ENCODE results near the gene SBK1.
"Not testable (repeated sequence)": the region's sequence is repeated elsewhere in the genome, so short reads cannot be mapped to it uniquely, and the experiment has no call there.

Gene SBK1

DNA sequence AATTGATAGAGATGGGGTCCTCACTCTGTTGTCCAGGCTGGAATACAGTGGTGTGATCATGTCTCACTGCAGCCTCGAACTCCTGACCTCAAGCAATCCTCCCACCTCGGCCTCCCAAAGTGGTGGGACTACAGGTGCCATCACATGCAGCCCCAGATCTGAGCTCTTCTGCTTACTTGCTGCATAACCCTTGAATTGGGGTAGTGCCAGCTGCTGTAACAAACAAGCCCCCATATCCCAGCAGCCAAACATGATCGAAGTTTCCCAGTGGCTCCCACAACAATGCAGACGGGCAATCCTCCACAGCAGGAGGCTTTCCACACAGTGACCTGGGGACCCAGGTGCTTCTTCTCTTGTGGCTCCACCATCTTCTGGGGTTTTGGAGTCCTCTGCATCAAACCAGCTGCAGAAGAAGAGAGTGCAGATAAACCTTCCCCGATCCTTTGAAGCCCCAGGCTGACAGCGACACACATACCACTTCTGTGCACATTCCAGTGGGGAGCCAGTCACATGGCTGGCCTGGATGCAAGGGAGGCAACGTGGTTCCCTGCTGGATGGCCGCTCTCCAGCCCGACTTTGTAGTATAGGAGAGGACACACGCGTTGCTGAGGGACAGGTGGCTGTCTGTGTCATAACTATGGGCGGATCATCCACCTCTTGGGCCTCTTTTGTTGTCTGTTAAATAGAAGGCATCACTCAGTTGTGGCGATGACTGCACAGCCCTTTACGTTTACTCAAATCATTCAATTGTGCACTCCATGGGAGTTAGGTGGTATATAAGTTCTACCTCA, 16.7 kb downstream of the SBK1 start:
- DNase-seq (ENCODE audit: low spot score), result no peak

GRCh38 chr16:28309811-28310311, 17.5 kb downstream of the SBK1 start:
- DNase-seq (ENCODE audit: low spot score), result no peak

GRCh38 chr16:28310796-28311195, 18.5 kb downstream of the SBK1 start:
- no peak for DNase-seq (ENCODE audit: low spot score)

DNA sequence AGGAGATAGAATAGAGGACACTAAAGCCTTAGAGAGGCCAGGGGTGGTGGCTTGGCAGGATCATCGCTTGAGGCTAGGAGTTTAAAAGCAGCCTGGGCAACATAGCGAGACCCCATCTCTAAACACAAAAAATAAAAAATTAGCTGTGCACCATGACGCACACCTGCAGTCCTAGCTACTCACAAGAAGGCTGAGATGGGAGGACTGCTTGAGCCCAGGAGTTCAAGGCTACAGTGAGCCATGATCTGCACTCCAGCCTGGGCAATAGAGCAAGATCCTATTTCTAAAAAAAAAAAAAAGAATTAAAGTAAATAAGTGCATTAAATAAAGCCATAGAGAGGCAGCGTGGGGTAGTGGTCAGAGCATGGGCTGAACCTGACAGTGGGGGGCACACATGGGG, 19.1 kb downstream of the SBK1 start:
- no peak for DNase-seq (ENCODE audit: low spot score)

DNA sequence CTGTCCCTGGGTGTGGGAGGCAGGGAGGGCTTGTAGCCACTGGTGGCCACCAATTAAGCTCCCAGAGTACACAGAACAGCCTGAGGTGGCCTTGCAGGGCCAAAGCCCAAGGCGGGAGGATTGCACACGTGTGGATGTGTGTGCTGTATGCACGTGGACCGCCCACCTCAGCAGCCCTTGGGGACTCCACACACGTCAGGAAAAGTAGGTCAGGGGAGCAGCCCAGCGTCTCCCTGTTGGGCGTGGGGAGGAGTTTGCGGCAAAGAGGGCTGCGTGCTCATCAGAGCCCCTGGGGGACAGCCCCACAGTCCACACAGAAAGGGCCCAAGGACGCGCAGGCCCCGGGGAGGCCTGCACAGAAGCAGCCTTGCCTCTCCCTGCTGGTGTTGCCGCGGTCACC, 19.6 kb downstream of the SBK1 start:
- no peak for DNase-seq (ENCODE audit: low spot score)

DNA sequence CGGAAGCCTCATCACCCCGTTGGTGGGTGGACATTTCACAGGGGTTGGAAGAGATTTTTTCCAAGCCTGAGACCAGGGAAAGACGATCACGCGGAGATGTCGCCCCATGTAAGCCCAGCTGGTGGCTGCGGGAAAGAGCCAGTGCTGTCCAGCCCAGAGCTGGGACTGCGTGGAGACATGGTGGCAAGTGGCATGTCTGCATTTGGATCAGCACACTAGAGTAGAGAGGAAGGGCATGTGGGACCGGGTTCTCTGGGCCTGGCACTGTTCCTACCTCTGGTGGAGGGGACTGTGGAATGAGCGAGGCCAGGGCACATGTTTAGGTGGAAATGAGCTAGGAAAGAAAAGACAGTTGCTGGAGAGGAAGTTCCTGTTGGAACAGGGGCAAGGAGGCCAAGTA, 20.0 kb downstream of the SBK1 start:
- no peak for DNase-seq (ENCODE audit: low spot score)

GRCh38 chr16:28313587-28313986, 21.3 kb downstream of the SBK1 start:
- DNase-seq (ENCODE audit: low spot score), result no peak

DNA sequence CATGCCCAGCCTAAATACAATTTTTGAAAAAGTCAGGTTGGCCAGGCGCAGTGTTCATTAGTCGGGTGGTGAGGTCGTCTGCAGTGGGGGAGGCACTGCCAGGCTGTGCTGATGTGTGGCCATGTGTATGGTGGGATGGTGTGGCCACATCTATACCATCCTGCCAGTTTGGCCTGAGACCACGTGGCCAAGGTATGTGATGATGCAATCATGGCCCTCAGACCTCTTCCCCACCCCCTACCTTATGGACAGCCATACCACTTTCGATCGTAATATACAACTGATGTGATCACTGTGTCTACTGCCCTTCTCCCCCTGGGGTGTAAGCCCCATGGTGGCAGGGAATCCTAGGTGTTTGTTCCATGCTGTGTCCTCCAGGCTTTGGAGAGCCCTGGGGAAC, 23.7 kb downstream of the SBK1 start:
- no peak for DNase-seq (ENCODE audit: low spot score)

DNA sequence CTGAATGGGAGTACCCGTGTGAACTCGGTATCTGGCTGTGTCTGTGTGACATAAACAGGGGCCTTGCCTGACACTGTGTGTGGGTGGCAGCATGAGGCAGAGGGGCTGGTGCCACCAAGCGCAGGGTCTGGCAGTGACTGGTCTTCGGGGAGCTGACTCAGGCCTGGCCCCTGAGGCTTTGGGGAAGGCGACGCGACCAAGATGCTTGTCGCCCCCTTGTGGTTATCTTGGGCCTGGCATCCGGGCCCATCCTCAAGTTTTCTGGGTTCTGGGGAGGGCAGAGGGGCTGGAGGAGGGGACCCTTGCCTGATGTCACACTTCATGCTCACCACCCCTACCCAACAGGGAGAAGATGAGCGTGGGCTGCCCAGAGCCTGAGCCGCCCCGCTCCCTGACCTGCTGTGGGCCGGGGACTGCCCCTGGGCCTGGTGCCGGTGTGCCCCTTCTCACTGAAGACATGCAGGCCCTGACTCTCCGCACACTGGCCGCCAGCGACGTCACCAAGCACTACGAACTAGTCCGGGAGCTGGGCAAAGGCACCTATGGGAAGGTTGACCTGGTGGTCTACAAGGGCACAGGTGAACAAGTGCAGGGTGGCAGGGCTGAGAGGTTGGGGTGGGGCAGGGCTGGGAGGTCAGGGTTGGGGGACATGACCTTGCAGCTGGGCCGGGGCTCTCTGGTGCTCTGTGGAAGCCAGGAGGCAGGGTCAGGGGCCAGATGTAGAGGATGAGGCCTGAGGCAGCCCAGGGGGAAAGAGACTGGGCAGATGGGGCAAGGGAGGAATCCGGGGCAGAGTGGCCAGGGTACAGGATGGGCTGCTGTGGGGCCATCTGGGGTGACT, 24.9 kb downstream of the SBK1 start:
- DNase-seq (ENCODE audit: low spot score), result peak; percentile 16

- DNase-seq (ENCODE audit: low spot score), result no peak
These were observed 25.9 kb downstream of the SBK1 start for GRCh38 chr16:28318042-28318744.

GRCh38 chr16:28319476-28320022, 27.2 kb downstream of the SBK1 start:
- DNase-seq (ENCODE audit: low spot score), result no peak

DNA sequence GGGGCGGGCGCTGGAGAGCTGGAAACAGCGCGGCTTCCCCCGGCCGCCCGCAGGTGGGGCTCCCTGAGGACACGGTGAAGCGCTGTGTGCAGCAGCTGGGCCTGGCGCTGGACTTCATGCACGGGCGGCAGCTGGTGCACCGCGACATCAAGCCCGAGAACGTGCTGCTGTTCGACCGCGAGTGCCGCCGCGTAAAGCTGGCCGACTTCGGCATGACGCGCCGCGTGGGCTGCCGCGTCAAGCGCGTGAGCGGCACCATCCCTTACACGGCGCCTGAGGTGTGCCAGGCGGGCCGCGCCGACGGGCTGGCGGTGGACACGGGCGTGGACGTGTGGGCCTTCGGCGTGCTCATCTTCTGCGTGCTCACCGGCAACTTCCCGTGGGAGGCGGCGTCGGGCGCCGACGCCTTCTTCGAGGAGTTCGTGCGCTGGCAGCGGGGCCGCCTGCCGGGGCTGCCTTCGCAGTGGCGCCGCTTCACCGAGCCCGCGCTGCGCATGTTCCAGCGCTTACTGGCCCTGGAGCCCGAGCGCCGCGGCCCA, 27.8 kb downstream of the SBK1 start:
- no peak for DNase-seq (ENCODE audit: low spot score)

GRCh38 chr16:28320741-28321140, 28.4 kb downstream of the SBK1 start:
- DNase-seq (ENCODE audit: low spot score), result no peak

GRCh38 chr16:28321700-28322411, 29.5 kb downstream of the SBK1 start:
- no peak for DNase-seq (ENCODE audit: low spot score)

DNA sequence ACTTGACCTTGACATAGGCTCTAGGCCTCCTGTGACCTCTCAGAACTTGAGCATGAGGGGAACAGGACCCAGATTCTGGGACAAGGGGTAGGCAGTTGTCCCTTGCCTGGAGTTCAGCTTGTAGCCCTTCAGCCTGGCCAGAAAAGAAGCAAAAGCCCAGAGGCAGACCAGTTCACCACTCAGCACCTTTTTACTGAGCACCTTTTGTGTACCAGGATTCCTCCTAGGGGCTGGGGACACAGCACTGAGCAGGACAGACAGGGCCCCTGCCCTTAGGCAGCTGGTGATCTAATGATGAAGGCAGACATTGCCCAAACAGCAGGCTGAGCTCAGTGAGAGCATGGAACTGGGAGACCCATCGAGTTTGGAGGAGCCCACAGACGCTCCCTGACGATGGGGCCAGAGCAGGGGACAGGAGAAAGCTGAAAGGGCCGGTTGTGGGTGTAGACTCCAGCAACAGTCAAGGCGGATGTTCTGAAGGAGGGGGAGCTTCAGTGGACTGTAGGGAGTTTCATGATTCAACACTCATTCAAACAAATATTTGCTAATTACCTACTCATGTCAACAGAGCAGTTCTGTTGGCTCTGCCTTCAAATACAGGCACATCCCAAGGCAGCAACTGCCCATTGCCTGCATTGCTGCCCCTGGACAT, 32.0 kb downstream of the SBK1 start:
- DNase-seq (ENCODE audit: low spot score), result no peak

GRCh38 chr16:28324887-28325279, 32.6 kb downstream of the SBK1 start:
- no peak for DNase-seq (ENCODE audit: low spot score)

DNA sequence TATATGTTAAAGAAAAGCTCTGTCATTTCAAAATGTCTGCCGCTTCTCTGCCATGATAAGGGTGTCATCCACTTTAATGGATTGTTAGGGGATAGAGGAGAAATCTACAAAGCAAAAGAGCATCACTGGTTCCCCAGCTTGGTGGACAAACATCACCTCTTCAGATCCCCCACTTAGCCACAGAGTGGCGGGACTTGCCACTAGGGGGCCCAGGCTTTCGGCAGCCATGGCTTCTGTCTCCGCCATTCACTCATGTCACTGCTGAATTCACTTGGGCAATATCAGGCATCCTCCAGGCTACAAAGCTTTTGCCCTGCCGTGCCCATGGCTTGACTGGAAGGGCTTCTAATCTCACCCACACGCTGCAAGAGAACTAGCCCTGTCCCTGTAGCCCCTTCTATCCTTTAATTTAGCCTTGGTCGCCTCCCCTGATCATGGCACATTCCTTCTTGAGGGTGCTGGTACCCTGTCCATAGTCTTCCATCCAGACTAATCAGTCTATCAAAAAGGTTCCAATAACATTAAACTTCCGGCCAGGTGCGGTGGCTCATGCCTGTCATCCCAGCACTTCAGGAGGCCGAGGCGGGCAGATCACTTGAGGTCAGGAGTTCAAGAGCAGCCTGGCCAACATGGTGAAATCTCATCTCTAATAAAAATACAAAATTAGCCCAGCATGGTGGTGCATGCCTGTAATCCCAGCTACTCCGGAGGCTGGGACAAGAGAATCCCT, 34.7 kb downstream of the SBK1 start:
- peak; percentile 35 for DNase-seq (ENCODE audit: low spot score)

DNA sequence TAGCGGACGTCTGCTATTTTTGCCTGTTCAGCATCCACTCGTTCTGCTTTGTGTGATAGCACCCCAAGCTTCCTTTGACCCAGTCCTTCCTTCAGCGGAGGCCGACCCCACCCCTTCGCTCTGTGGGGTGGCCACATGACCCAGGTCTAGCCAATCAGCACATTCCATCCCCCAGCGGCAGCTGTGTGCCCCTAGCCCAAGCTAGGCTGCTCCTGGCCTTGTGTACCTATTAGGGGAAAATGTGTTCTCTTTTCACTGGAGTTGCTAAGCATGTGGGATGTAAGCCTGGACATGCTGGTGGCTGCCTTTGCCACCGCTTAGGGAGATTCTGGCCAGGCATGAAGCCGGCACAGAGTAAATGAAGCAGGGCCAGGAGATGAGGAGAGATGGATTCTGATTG, 37.9 kb downstream of the SBK1 start:
- peak; percentile 63 for DNase-seq (ENCODE audit: low spot score)

DNA sequence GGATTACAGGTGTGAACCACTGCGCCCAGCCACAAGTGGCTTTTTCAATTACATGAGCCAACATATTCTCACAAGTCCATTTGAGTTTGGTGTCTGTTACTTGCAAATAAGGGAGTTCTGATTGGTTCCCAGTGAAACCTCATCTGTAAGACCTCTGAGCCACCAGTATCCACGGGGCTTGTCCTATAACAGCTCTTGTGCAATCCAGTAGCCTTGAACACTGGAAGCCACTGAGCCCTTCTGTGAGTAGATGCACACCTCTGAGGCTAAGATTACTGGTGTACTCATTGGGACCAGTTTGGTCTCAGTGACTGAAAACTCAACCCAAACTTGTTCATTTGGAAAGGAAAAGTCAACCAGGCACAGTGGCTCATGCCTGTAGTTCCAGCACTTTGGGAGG, 38.7 kb downstream of the SBK1 start:
- DNase-seq (ENCODE audit: low spot score), result not testable (repeated sequence)

GRCh38 chr16:28332632-28333031, 40.3 kb downstream of the SBK1 start:
- DNase-seq (ENCODE audit: low spot score), result not testable (repeated sequence)
